Activated CD4-positive, alpha-beta T cell treated with anti-CD3 and anti-CD28 coated beads, Interleukin-2, amount 50 U/mL, for 24 hours (primary cell): ENCODE results near the gene SLX4.
"Not testable (repeated sequence)": the region's sequence is repeated elsewhere in the genome, so short reads cannot be mapped to it uniquely, and the experiment has no call there.

Experiments used
- DNase-seq, 2 donors: peaks; one replicate each; pipeline ENCODE4 v3.0.0-alpha.2; 2020; ENCODE audit warnings: low read depth in 1 of 2, low spot score in 1 of 2

Gene SLX4

GRCh38 chr16:3611146-3611975 is at the start of gene SLX4:
TSS of gene SLX4 (minus strand) at chr16:3611606. CDS start at chr16:3608964, 2,642 bp downstream.
- DNase-seq: peak; percentile 80 to 83

- no peak for DNase-seq
Observed at GRCh38 chr16:3659251-3659650, 47.8 kb upstream of the SLX4 start.

GRCh38 chr16:3656491-3657468 is 45.4 kb upstream of the SLX4 start:
- DNase-seq: no peak

- DNase-seq: not testable (repeated sequence)
Observed at GRCh38 chr16:3656160-3656490, 44.7 kb upstream of the SLX4 start.

- DNase-seq: no peak
Observed at GRCh38 chr16:3655396-3656159, 44.2 kb upstream of the SLX4 start.

- DNase-seq: no peak
Observed at GRCh38 chr16:3655030-3655395, 43.6 kb upstream of the SLX4 start.

- peak in 1 of 2 donors; percentile 30 for DNase-seq
Observed at GRCh38 chr16:3654249-3654991, 43.0 kb upstream of the SLX4 start, which contains the start of gene DNASE1. TSS of gene DNASE1 (plus strand) at chr16:3654691. CDS start at chr16:3655374, 683 bp downstream.

- no peak for DNase-seq
Observed at GRCh38 chr16:3652373-3653195, 41.2 kb upstream of the SLX4 start.

GRCh38 chr16:3651461-3652372 is 40.3 kb upstream of the SLX4 start:
- no peak for DNase-seq

GRCh38 chr16:3650631-3651265 is 39.3 kb upstream of the SLX4 start:
- DNase-seq: no peak

GRCh38 chr16:3646348-3646920 is 35.0 kb upstream of the SLX4 start:
- no peak for DNase-seq

- no peak for DNase-seq
Observed at GRCh38 chr16:3645504-3646347, 34.3 kb upstream of the SLX4 start.

- no peak for DNase-seq
Observed at GRCh38 chr16:3645108-3645503, 33.7 kb upstream of the SLX4 start.

- no peak for DNase-seq
Observed at GRCh38 chr16:3643095-3643730, 31.8 kb upstream of the SLX4 start.

GRCh38 chr16:3642397-3643094 is 31.1 kb upstream of the SLX4 start:
- DNase-seq: no peak
